ENCODE results near the gene CDK1. TPM values are rescaled to one million over a fixed set of nuclear protein-coding genes. Genes with fewer than 3 reads are reported as not detected.
A peak's percentile ranks its signal among the peaks of the same experiment; 100 is the strongest.

Gene CDK1
- total and polyA plus RNA-seq, 2 donors (not counting 3 experiments of a cell fraction or from before 2014, with no cell fraction given): 19.9 to 70.1 TPM

GRCh38 chr10:60732198-60732806 is 46.0 kb upstream of the CDK1 start:
- Histone ChIP-seq H3K9me3 (replicated peaks; ENCODE audit: control insufficient read depth, insufficient read depth, low read length) (no peaks in the 10 kb centered on the region), H3K4me3 (replicated peaks in 1 of 3; ENCODE audit: insufficient read depth in 1 of 3, low read depth in 1 of 3, low read length in 3 of 3) (peak overlapping the region in 1 of 3 experiments; percentile 28), H3K9ac (replicated peaks; ENCODE audit: extremely low read depth, insufficient read depth, low read length) (no peak overlapping the region), H3K4me2 (ENCODE audit: insufficient read depth, low read length) (no peak overlapping the region), H3K9me1 (replicated peaks; ENCODE audit: control insufficient read depth, extremely low read depth, insufficient read depth, low read length) (no peaks in the 10 kb centered on the region), H2AFZ (ENCODE audit: low read depth, low read length) (no peak overlapping the region), H3K27me3 (ENCODE audit: control insufficient read depth in 2 of 2, insufficient read depth in 2 of 2, low read length in 2 of 2) (peaks cover 47 to 82% of the 10 kb centered on the region in 2 experiments), H3K36me3 (ENCODE audit: control insufficient read depth in 2 of 2, extremely low read depth in 1 of 2, insufficient read depth in 2 of 2, low read length in 2 of 2) (no peaks in the 10 kb centered on the region), H3K79me2 (ENCODE audit: control insufficient read depth, insufficient read depth, low read length) (no peaks in the 10 kb centered on the region), H3K27ac (ENCODE audit: insufficient read depth, low read depth, low read length) (no peak overlapping the region), H4K20me1 (replicated peaks; ENCODE audit: control insufficient read depth, extremely low read depth, insufficient read depth, low read length) (no peaks in the 10 kb centered on the region), H3K4me1 (ENCODE audit: control insufficient read depth, extremely low read depth, insufficient read depth, low read length) (peaks cover 5% of the 10 kb centered on the region)
- FAIRE-seq (peak; percentile 50), DNase-seq (ENCODE audit: low read depth, low spot score) (no peak)
- TF ChIP-seq CTCF (IDR thresholded peaks at IDR 0.05; ENCODE audit: extremely low read depth in 1 of 2, insufficient read depth in 1 of 2, low read depth in 1 of 2, low read length in 2 of 2) (no peak), MAX (IDR thresholded peaks at IDR 0.05; ENCODE audit: insufficient read depth, insufficient read length) (no peak), GATA2 (IDR thresholded peaks at IDR 0.05; ENCODE audit: insufficient read depth, insufficient read length, low read depth, low read length) (no peak), POLR2A (IDR thresholded peaks at IDR 0.05; ENCODE audit: low read depth, low read length) (no peak), EZH2 (IDR thresholded peaks at IDR 0.05; ENCODE audit: borderline replicate concordance, low read depth, low read length, severe bottlenecking) (no peak)
- BruUV-seq (replicated peaks): no TSS peak
- ChIA-PET CTCF (no interaction called here), POLR2A (no interaction called here)
- dilution Hi-C loops (cut with MboI; ENCODE audit: extremely low pct_ligation_motif_present, low sequenced_read_pairs) (no loop called here), intact Hi-C loops (cut with micrococcal nuclease) (no loop called here)

Measured in endothelial cell of umbilical vein (primary cell).